HG02885 (cell line): ENCODE results near the gene CCDC102A.

Source experiments
- ATAC-seq: cut with Tn5 transposase; IDR thresholded peaks from one replicate; pipeline ENCODE4 v1.9.1; 2021; ENCODE audit warnings: mild to moderate bottlenecking; ENCODE audit not compliant: unreplicated experiment, poor library complexity

CCDC102A gene

DNA sequence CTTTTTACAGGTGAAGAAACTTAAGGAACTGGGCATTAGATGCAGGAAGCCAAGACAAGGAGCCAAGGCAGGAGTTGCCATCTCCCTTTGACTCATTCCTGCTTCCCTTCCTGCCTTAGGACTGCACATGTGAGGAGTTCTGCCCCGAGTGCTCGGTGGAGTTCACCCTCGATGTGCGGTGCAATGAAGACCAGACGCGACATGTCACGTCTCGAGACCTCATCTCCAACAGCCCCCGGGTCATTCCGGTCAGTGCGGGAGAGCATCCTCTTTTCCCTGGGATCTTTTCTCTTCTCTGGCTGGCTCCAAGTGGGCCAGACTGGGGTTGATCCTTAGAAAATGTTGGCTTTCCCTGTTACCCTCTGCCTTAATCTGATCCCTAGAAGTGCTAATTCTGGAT lies 67.3 kb downstream of the CCDC102A start:
- no peak for ATAC-seq

DNA sequence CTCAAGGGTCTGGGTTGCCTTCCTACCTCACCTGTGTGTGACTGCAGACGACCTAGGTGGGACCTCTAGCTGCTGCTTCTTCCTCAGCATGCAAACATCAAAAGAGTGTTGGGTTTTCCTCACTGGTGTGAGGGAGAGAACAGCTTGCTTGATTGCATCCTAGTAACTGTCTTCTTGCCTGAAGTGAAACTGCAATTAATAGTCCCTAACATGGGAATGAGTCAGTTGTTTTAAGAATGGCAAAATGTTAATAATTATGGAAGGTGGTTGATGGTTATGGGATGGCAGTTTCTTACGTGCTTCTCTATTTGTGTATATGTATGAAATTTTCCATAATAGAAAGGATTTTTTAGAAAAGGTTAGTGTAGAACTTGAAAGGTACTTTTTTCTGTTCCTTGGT lies 68.0 kb downstream of the CCDC102A start:
- ATAC-seq: no peak

DNA sequence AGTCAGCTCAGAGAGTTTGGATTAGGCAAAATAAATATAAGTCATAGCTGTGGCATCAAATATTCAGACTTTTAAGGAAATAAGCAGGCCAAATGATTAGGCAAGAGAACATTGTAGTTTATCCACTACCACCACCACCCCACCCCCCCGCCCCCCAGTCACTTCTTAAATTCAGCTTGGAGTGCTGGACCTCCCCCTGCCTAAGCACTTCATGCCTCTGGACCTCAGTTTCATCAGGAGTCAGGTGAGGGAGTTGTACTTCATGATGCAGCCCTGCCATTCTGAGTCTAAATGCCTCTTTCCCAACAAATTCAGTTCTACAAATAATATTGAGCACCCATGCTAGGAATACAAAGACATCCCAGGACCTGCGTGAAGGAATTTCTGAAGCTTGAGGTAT lies 71.8 kb downstream of the CCDC102A start:
- no peak for ATAC-seq

DNA sequence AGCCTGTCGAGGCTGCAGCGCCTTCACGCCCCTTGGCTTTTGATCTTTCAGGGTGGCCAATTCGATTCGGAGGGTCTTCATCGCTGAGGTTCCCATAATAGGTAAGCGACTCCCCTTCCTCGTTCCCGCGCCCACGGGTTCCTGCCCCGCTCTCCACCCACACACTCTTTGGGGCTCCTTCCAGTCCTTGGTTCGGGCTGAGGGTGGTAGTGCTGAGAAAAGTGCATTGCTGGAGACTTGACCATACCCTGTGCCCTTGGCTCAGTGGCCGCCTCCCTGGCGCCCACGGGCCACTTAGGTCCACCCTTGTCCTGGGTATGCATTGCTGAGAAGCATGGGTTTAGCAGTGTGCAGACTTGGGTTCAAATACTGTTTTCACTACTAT lies 73.4 kb downstream of the CCDC102A start:
- ATAC-seq: peak; percentile 21

DNA sequence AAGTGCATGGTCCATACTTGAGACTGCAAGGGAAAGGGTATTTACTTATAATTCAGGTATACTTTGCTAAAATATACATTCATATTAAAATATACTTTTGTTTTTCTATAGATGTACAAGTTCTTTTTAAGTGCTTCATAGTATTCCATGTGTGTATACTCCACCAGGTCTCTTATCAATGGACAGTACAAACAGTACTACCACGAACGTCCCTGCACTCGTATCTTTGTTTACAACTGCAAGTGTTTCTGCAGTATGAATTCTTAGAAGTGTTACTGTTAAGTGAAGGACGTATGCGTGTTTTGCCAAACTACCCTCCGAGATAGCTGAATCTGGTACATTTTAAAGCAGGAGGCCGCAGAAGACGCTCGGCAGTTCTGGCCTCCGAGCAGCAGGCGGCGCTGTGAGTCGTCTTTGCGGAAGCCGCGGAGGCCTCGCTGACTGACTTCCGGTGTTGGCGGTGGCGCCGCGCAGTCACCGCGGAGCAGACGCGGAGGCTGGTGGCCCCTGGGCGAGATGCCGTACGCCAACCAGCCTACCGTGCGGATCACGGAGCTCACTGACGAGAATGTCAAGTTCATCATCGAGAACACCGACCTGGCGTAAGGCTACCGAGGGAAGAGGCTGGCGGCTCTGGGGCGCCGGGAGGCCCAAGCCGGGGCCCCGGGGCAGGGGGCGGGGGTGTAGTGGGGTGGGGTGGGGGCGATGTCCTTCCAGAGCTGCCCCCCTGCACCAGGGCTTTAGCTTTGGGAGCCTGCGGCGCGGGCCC lies 74.0 kb downstream of the CCDC102A start, which contains the start of gene POLR2C:
Gene POLR2C, plus strand, starts transcription at position 471 of the 769 bp plus-strand sequence. Its CDS starts 46 bp downstream, at position 517.
- peak; percentile 93 for ATAC-seq
